ENCODE results near the gene CEP290.
A peak's percentile ranks its signal among the peaks of the same experiment; 100 is the strongest.

The CEP290 gene

GRCh38 chr12:88167384-88167783 lies 25.5 kb upstream of the CEP290 start:
- in situ Hi-C loops (cut with HindIII; ENCODE audit: low pct_ligation_motif_present, low sequenced_read_pairs) = no loop called here
- TF ChIP-seq CTCF (IDR thresholded peaks at IDR 0.05; ENCODE audit: low read depth, low read length, missing control alignments) = no peak
- no peaks in the 10 kb centered on the region for H3K27me3 ChIP-seq (replicated peaks)
- H3K36me3 ChIP-seq (replicated peaks) = peaks cover 4% of the 10 kb centered on the region
- H3K4me3 ChIP-seq (ENCODE audit: low read depth, low read length) = no peak overlapping the region
- H3K27ac ChIP-seq = no peak overlapping the region
- DNase-seq = no peak

GRCh38 chr12:88166179-88166578 lies 24.3 kb upstream of the CEP290 start:
- in situ Hi-C loops (cut with HindIII; ENCODE audit: low pct_ligation_motif_present, low sequenced_read_pairs) = no loop called here
- no peak overlapping the region for H3K4me3 ChIP-seq (ENCODE audit: low read depth, low read length)

GRCh38 chr12:88163371-88163770 lies 21.5 kb upstream of the CEP290 start:
- TF ChIP-seq CTCF (IDR thresholded peaks at IDR 0.05; ENCODE audit: low read depth, low read length, missing control alignments) = no peak
- Histone ChIP-seq H3K36me3 (replicated peaks) (peaks cover 4% of the 10 kb centered on the region), H3K4me3 (ENCODE audit: low read depth, low read length) (no peak overlapping the region), H3K27me3 (replicated peaks) (no peaks in the 10 kb centered on the region), H3K27ac (no peak overlapping the region)
- in situ Hi-C loops (cut with HindIII; ENCODE audit: low pct_ligation_motif_present, low sequenced_read_pairs) = no loop called here
- DNase-seq = no peak

More at GRCh38 chr12:88166179-88166578, 24.3 kb upstream of the CEP290 start:
- H3K27ac ChIP-seq = no peak overlapping the region
- no peak for TF ChIP-seq CTCF (IDR thresholded peaks at IDR 0.05; ENCODE audit: low read depth, low read length, missing control alignments)
- DNase-seq = no peak
- H3K27me3 ChIP-seq (replicated peaks) = no peaks in the 10 kb centered on the region
- peaks cover 4% of the 10 kb centered on the region for H3K36me3 ChIP-seq (replicated peaks)

- Histone ChIP-seq H3K27me3 (replicated peaks) (no peaks in the 10 kb centered on the region), H3K4me3 (ENCODE audit: low read depth, low read length) (no peak overlapping the region), H3K27ac (no peak overlapping the region), H3K36me3 (replicated peaks) (no peaks in the 10 kb centered on the region)
- no peak for DNase-seq
- TF ChIP-seq CTCF (IDR thresholded peaks at IDR 0.05; ENCODE audit: low read depth, low read length, missing control alignments) = no peak
- in situ Hi-C loops (cut with HindIII; ENCODE audit: low pct_ligation_motif_present, low sequenced_read_pairs) = no loop called here
Observed at GRCh38 chr12:88156075-88156654, 14.3 kb upstream of the CEP290 start.

- Histone ChIP-seq H3K27me3 (replicated peaks) (no peaks in the 10 kb centered on the region), H3K4me3 (ENCODE audit: low read depth, low read length) (no peak overlapping the region), H3K27ac (no peak overlapping the region), H3K36me3 (replicated peaks) (no peaks in the 10 kb centered on the region)
- in situ Hi-C loops (cut with HindIII; ENCODE audit: low pct_ligation_motif_present, low sequenced_read_pairs) = no loop called here
- DNase-seq = peak; percentile 27
- TF ChIP-seq CTCF (IDR thresholded peaks at IDR 0.05; ENCODE audit: low read depth, low read length, missing control alignments) = no peak
Observed at GRCh38 chr12:88153959-88154358, 12.1 kb upstream of the CEP290 start.

GRCh38 chr12:88150063-88150462 lies 8.2 kb upstream of the CEP290 start:
- in situ Hi-C loops (cut with HindIII; ENCODE audit: low pct_ligation_motif_present, low sequenced_read_pairs) = no loop called here
- Histone ChIP-seq H3K27ac (no peak overlapping the region), H3K36me3 (replicated peaks) (no peaks in the 10 kb centered on the region), H3K27me3 (replicated peaks) (no peaks in the 10 kb centered on the region), H3K4me3 (ENCODE audit: low read depth, low read length) (no peak overlapping the region)
- no peak for DNase-seq
- TF ChIP-seq CTCF (IDR thresholded peaks at IDR 0.05; ENCODE audit: low read depth, low read length, missing control alignments) = no peak

Data from brain microvascular endothelial cell (primary cell).